VCaP (cell line): ENCODE data around the gene CENPU.
A peak's percentile ranks its signal among the peaks of the same experiment; 100 is the strongest.

ENCODE experiments used
- H3K27ac ChIP-seq: fragments of 450-650 bp; 2 replicates; pipeline ENCODE4 v1.5.1; 2017
- CTCF ChIP-seq: fragments of 450-650 bp; conservative IDR thresholded peaks from 2 replicates; pipeline ENCODE4 v1.5.1; 2017; ENCODE audit warnings: mild to moderate bottlenecking, moderate library complexity

The CENPU gene

GRCh38 chr4:184722798-184723197, 11.1 kb downstream of the CENPU start:
- TF ChIP-seq CTCF = peak; percentile 62
- no peak overlapping the region for H3K27ac ChIP-seq

GRCh38 chr4:184721254-184721653, 12.6 kb downstream of the CENPU start:
- no peak for TF ChIP-seq CTCF
- no peak overlapping the region for H3K27ac ChIP-seq

GRCh38 chr4:184719407-184719806, 14.5 kb downstream of the CENPU start:
- TF ChIP-seq CTCF = no peak
- H3K27ac ChIP-seq = no peak overlapping the region

- no peak overlapping the region for H3K27ac ChIP-seq
- TF ChIP-seq CTCF = no peak
Measured at GRCh38 chr4:184715526-184715925, 18.4 kb downstream of the CENPU start.

GRCh38 chr4:184713887-184714286, 20.0 kb downstream of the CENPU start:
- TF ChIP-seq CTCF = no peak
- no peak overlapping the region for H3K27ac ChIP-seq

- TF ChIP-seq CTCF = no peak
Measured at GRCh38 chr4:184712322-184712721, 21.6 kb downstream of the CENPU start.

GRCh38 chr4:184706453-184706852, 27.4 kb downstream of the CENPU start:
- no peak for TF ChIP-seq CTCF

More at GRCh38 chr4:184712322-184712721, 21.6 kb downstream of the CENPU start:
- no peak overlapping the region for H3K27ac ChIP-seq

GRCh38 chr4:184705692-184706091, 28.2 kb downstream of the CENPU start:
- H3K27ac ChIP-seq = no peak overlapping the region
- no peak for TF ChIP-seq CTCF

More at GRCh38 chr4:184706453-184706852, 27.4 kb downstream of the CENPU start:
- H3K27ac ChIP-seq = no peak overlapping the region
